HepG2 (cell line): ENCODE data around the gene AMZ1. TPM values are rescaled to one million over a fixed set of nuclear protein-coding genes. Genes with fewer than 3 reads are reported as not detected.

Experiments used
- ATAC-seq: fragments of 200-7000 bp; cut with Tn5 transposase; 3 replicates; pipeline ENCODE4 v1.9.1; 2020; ENCODE audit warnings: mild to moderate bottlenecking, moderate library complexity
- BruUV-seq: library from RNA; stranded (reverse); fragments of 400-500 nt; replicated peaks from 2 replicates; lab custom pipeline; 2021; lab: Mats Ljungman, UMichigan
- CTCF ChIA-PET: fragments of 300-600 bp; formaldehyde crosslinking; extraction: SDS; loops from one replicate; lab custom pipeline; 2021; ENCODE audit warnings: low total read pairs, inconsistent platforms, low intra/inter-chr PET ratio; lab: Yijun Ruan, JAX
- POLR2A ChIA-PET: fragments of 350-600 bp; sonication (Branson Sonifier 250); formaldehyde crosslinking; loops from one replicate; lab custom pipeline; 2020; ENCODE audit warnings: antibody characterized with exemption, inconsistent platforms; lab: Yijun Ruan, JAX
- DNase-seq: peaks from one replicate; pipeline ENCODE4 v3.0.0-alpha.2; 2015; ENCODE audit warnings: low spot score
- FAIRE-seq: peaks from 3 replicates; lab custom pipeline; 2011; peaks lifted over from hg19 to GRCh38; lab: Jason Lieb, UNC
- H2AFZ ChIP-seq: one replicate; pipeline ENCODE4 v1.6.1; 2011; ENCODE audit warnings: low read length, inconsistent platforms
- H3K27ac ChIP-seq: fragments of 300-600 bp; 3 replicates; pipeline ENCODE4 v1.8.0; 2011; ENCODE audit warnings: mixed run types, mild to moderate bottlenecking, mixed read lengths, low read length, inconsistent platforms; ENCODE audit not compliant: insufficient read depth; ENCODE audit errors: extremely low read length
- H3K27me3 ChIP-seq, 2 experiments: fragments of 200-600 bp in 1 of 2; 2 replicates in 1 of 2; 3 replicates in 1 of 2; pipeline versions ENCODE4 v1.6.0 to v1.8.0; 2011; ENCODE audit warnings: low read length in 2 of 2, mild to moderate bottlenecking in 2 of 2, moderate library complexity in 2 of 2, inconsistent platforms in 1 of 2; ENCODE audit not compliant: insufficient read depth in 2 of 2, control insufficient read depth in 1 of 2
- H3K36me3 ChIP-seq, 2 experiments: fragments of 200-600 bp in 1 of 2; replicated peaks in 1 of 2; 2 replicates in 1 of 2; 3 replicates in 1 of 2; pipeline versions ENCODE4 v1.5.1 to v1.8.0; 2011; ENCODE audit warnings: low read length in 2 of 2, inconsistent platforms in 1 of 2; ENCODE audit not compliant: insufficient read depth in 2 of 2, control insufficient read depth in 1 of 2
- H3K4me1 ChIP-seq: 2 replicates; pipeline ENCODE4 v1.5.1; 2012; ENCODE audit warnings: low read length, inconsistent platforms; ENCODE audit not compliant: insufficient read depth
- H3K4me2 ChIP-seq: 2 replicates; pipeline ENCODE4 v1.6.0; 2011; ENCODE audit warnings: low read depth, low read length, inconsistent platforms
- H3K4me3 ChIP-seq, 3 experiments: fragments of 200-600 bp in 1 of 3; sonication (generic), shearing (Covaris generic) in 1 of 3; replicated peaks in 1 of 3; 2 replicates each; pipeline ENCODE4 v1.5.1; 2011 to 2016; ENCODE audit warnings: low read length in 3 of 3, inconsistent platforms in 2 of 3, low read depth in 2 of 3, mild to moderate bottlenecking in 2 of 3, control low read depth in 1 of 3, mixed read lengths in 1 of 3; ENCODE audit not compliant: insufficient read depth in 1 of 3
- H3K79me2 ChIP-seq: one replicate; pipeline ENCODE4 v1.6.1; 2011; ENCODE audit warnings: low read length, inconsistent platforms; ENCODE audit not compliant: insufficient read depth
- H3K9ac ChIP-seq: 2 replicates; pipeline ENCODE4 v1.6.0; 2011; ENCODE audit warnings: mild to moderate bottlenecking, low read depth, low read length, inconsistent platforms; ENCODE audit not compliant: insufficient read depth
- H3K9me3 ChIP-seq: 2 replicates; pipeline ENCODE4 v1.5.1; 2012; ENCODE audit warnings: mild to moderate bottlenecking, low read length
- H4K20me1 ChIP-seq: 2 replicates; pipeline ENCODE4 v1.6.0; 2011; ENCODE audit warnings: inconsistent platforms, mild to moderate bottlenecking, low read length, moderate library complexity; ENCODE audit not compliant: insufficient read depth
- KDM1A ChIP-seq: IDR thresholded peaks from 2 replicates; pipeline ENCODE4 v1.6.1; 2016; ENCODE audit warnings: missing compliant biosample characterization
- MAFK ChIP-seq, 2 experiments: IDR thresholded peaks in 1 of 2; conservative IDR thresholded peaks in 1 of 2; 2 replicates each; pipeline ENCODE4 v1.6.1; 2011; ENCODE audit warnings: improper control_type of control experiment in 2 of 2, low read length in 2 of 2
- POLR2G ChIP-seq: fragments of 200-400 bp; formaldehyde crosslinking; IDR thresholded peaks from 2 replicates; pipeline ENCODE4 v1.6.1; 2018; ENCODE audit warnings: mild to moderate bottlenecking, low read depth, low read length, moderate library complexity
- ZNF275 ChIP-seq: sonication (generic); formaldehyde crosslinking; IDR thresholded peaks from 2 replicates; pipeline ENCODE4 v1.8.0; 2022; ENCODE audit warnings: missing genetic modification reagents, mild to moderate bottlenecking, inconsistent platforms, borderline replicate concordance
- ZNF296 ChIP-seq: sonication (generic); formaldehyde crosslinking; conservative IDR thresholded peaks from 2 replicates; pipeline ENCODE4 v1.5.0; 2020; ENCODE audit warnings: mild to moderate bottlenecking, missing genetic modification reagents
- ZNF660 ChIP-seq: sonication (generic); formaldehyde crosslinking; IDR thresholded peaks from 2 replicates; pipeline ENCODE4 v1.5.1; 2020; ENCODE audit warnings: mild to moderate bottlenecking, low read depth, missing genetic modification reagents, borderline replicate concordance
- WGBS: methylation state at CpG from one replicate; pipeline ENCODE4 v1.1.6; 2017; ENCODE audit warnings: low lambda C conversion rate; 5-methylcytosine and 5-hydroxymethylcytosine counted together
- in situ Hi-C: cut with HindIII; loops from 2 replicates; pipeline ENCODE4 v1.10.0; 2017; ENCODE audit warnings: low pct_unique_long_range_greater_than_20kb; ENCODE audit not compliant: extremely low pct_ligation_motif_present
- intact Hi-C: fragments of 100-400 bp; cut with micrococcal nuclease; formaldehyde crosslinking; loops from one replicate; pipeline ENCODE4 v1.10.0; 2022; ENCODE audit not compliant: unreplicated experiment
- polyA plus RNA-seq, 8 experiments: library from polyadenylated mRNA; depleted of rRNA in 3 of 8; stranded (reverse) in 7 of 8; unstranded in 1 of 8; fragments of >200 nt; fragmentation: Illumina TruSeq in 4 of 8; extraction: Trizol in 4 of 8; gene quantifications; 2 replicates each; pipeline versions ENCODE4 v1.2.1 to v1.2.3, GENCODE V29; 2011 to 2016; ENCODE audit warnings: low read depth in 4 of 8, missing spikeins in 1 of 8, mixed read lengths in 1 of 8; ENCODE audit not compliant: insufficient read depth in 1 of 8
- total RNA-seq, 5 experiments: library from RNA; depleted of rRNA; stranded (reverse); fragments of >200 nt; fragmentation: Illumina TruSeq; extraction: Trizol; gene quantifications; 2 replicates each; pipeline ENCODE4 v1.2.3, GENCODE V29; 2016; ENCODE audit warnings: low read depth in 1 of 5
- TF ChIP-seq, protein P1 (sequence below): sonication (generic); formaldehyde crosslinking; IDR thresholded peaks from 2 replicates; pipeline ENCODE4 v1.5.0; 2020; ENCODE audit warnings: mild to moderate bottlenecking, missing genetic modification reagents, borderline replicate concordance

AMZ1 gene
- total and polyA plus RNA-seq, 2 of the 13 experiments (the other 11 are each of a cell fraction or from before 2014, with no cell fraction given), result 0.03 TPM; not detected in 1

GRCh38 chr7:2755531-2755930, 67.5 kb downstream of the AMZ1 start:
- in situ Hi-C loops (no loop called here), intact Hi-C loops (loop anchor here (5.0 kb wide), 1 partner anchor 47 kb away; no protein-coding TSS in a partner anchor)
- H3K27me3 ChIP-seq, result no peaks in the 10 kb centered on the region
- H3K4me3 ChIP-seq, result no peak overlapping the region
- H3K9ac ChIP-seq, result no peak overlapping the region
- no peak overlapping the region for H2AFZ ChIP-seq
- H3K9me3 ChIP-seq, result no peaks in the 10 kb centered on the region
- no TSS peak for BruUV-seq
- peaks cover 7% of the 10 kb centered on the region in 2 experiments; a peak in 4 of 5 replicates for H3K36me3 ChIP-seq
- ATAC-seq (no peak), DNase-seq (no peak), FAIRE-seq (no peak)
- H3K4me1 ChIP-seq, result peaks cover 34% of the 10 kb centered on the region
- H4K20me1 ChIP-seq, result no peaks in the 10 kb centered on the region
- TF ChIP-seq ZNF660 (CRISPR knock-in tag) (no peak), ZNF296 (no peak), MAFK (conservative IDR thresholded peaks at IDR 0.05 in 1 of 2, IDR thresholded peaks at IDR 0.05 in 1 of 2; ENCODE audit: low read length in 2 of 2) (no peak)
- CTCF ChIA-PET, result no interaction called here
- H3K4me2 ChIP-seq, result no peak overlapping the region
- no peak overlapping the region for H3K27ac ChIP-seq
- POLR2A ChIA-PET, result no interaction called here
- H3K79me2 ChIP-seq, result peaks cover 25% of the 10 kb centered on the region

GRCh38 chr7:2757361-2757903, 69.4 kb downstream of the AMZ1 start:
- intact Hi-C loops (loop anchor here (5.0 kb wide), 1 partner anchor 45 kb away; no protein-coding TSS in a partner anchor), in situ Hi-C loops (no loop called here)
- no peak for DNase-seq
- Histone ChIP-seq H3K4me3 (no peak overlapping the region), H3K27ac (peak overlapping the region; percentile 55), H2AFZ (no peak overlapping the region), H3K79me2 (peaks cover 7% of the 10 kb centered on the region), H3K4me2 (0 out of 2 replicates have a peak overlapping the region, but pooled peaks have one; percentile 30), H3K27me3 (no peaks in the 10 kb centered on the region), H3K4me1 (peaks cover 38% of the 10 kb centered on the region), H4K20me1 (no peaks in the 10 kb centered on the region), H3K9me3 (no peaks in the 10 kb centered on the region), H3K36me3 (peaks cover 6 to 10% of the 10 kb centered on the region in 2 experiments; a peak in 4 of 5 replicates), H3K9ac (no peak overlapping the region)
- ATAC-seq, result no peak
- FAIRE-seq, result no peak
- POLR2A ChIA-PET, result interaction anchor here (1.0 to 2.1 kb wide), 9 partner anchors 12 to 103 kb away, joined by 3 to 23 read pairs (median 4); no protein-coding TSS in a partner anchor
- CTCF ChIA-PET, result no interaction called here
- WGBS, result 98% methylated on average over 10 of the region's 11 CpGs
- TF ChIP-seq ZNF275 (CRISPR knock-in tag) (no peak), POLR2G (no peak), KDM1A (no peak)
- TF ChIP-seq, protein P1, sequence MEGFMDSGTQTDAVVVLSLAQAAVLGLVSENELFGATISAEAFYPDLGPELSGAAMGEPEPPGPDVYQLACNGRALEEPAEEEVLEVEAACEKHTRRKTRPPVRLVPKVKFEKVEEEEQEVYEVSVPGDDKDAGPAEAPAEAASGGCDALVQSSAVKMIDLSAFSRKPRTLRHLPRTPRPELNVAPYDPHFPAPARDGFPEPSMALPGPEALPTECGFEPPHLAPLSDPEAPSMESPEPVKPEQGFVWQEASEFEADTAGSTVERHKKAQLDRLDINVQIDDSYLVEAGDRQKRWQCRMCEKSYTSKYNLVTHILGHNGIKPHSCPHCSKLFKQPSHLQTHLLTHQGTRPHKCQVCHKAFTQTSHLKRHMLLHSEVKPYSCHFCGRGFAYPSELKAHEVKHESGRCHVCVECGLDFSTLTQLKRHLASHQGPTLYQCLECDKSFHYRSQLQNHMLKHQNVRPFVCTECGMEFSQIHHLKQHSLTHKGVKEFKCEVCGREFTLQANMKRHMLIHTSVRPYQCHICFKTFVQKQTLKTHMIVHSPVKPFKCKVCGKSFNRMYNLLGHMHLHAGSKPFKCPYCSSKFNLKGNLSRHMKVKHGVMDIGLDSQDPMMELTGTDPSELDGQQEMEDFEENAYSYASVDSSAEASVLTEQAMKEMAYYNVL (CRISPR knock-in tag), result no peak
- BruUV-seq, result TSS peak; percentile 29
